Measurements from ENCODE around the gene RFX3.

DNA sequence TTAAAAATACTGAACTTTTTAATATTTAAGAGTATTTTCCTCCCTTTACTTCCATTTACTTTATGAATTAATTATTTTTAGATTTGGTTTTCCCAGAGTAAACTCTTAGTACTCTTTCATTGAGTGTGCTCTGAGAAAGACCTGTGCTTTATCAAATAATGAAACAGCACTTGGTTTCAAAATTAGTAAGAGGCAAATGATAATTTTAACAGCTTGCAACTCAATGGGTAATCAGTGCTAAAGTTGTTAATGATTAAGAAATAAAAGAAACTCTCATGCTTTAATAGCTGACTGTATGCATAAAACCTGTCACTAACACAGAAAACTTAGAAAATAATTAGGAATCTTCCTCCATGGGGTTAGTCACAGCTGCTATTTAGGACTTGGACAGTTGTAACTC, 244.4 kb downstream of the RFX3 start:
- TF ChIP-seq, protein P1, sequence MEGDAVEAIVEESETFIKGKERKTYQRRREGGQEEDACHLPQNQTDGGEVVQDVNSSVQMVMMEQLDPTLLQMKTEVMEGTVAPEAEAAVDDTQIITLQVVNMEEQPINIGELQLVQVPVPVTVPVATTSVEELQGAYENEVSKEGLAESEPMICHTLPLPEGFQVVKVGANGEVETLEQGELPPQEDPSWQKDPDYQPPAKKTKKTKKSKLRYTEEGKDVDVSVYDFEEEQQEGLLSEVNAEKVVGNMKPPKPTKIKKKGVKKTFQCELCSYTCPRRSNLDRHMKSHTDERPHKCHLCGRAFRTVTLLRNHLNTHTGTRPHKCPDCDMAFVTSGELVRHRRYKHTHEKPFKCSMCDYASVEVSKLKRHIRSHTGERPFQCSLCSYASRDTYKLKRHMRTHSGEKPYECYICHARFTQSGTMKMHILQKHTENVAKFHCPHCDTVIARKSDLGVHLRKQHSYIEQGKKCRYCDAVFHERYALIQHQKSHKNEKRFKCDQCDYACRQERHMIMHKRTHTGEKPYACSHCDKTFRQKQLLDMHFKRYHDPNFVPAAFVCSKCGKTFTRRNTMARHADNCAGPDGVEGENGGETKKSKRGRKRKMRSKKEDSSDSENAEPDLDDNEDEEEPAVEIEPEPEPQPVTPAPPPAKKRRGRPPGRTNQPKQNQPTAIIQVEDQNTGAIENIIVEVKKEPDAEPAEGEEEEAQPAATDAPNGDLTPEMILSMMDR (IDR thresholded peaks at IDR 0.05; ENCODE audit: borderline replicate concordance, extremely low read depth, low read length, poor library complexity, severe bottlenecking) = no peak
- no peak for TF ChIP-seq EZH2 (IDR thresholded peaks at IDR 0.05; ENCODE audit: borderline replicate concordance, low read depth, low read length, severe bottlenecking)
